Measurements from ENCODE around the gene CCDC14. TPM values are rescaled to one million over a fixed set of nuclear protein-coding genes. Genes with fewer than 3 reads are reported as not detected.
"Not testable (repeated sequence)": the region's sequence is repeated elsewhere in the genome, so short reads cannot be mapped to it uniquely, and the experiment has no call there.

The CCDC14 gene
- total RNA-seq, 6 experiments from 2014 or later = 10.4 to 15.6 (median 11.7) TPM

DNA sequence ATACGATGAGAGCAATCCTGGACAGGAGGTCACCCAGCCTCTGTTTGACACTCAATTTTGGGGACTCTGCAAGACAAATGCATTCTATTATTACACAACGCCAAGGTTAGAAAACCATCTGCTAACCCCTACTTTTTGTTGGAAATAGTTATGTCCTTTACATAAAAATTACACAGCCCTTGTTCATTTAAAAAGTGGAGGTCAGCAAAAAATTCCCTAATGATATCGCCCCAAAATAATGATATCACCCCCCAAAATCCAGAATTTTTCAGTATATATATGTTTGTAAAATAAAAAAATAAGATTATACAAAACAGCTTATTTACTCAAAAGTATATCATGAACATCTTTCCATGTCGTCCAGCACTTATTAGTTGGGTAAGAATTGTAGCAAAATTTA is 19.5 kb upstream of the CCDC14 start:
- ATAC-seq = no peak
- Histone ChIP-seq H3K4me1 (peaks cover 0 to 4% (median 0%) of the 10 kb centered on the region in 4 donors), H3K27me3 (no peaks in the 10 kb centered on the region), H3K9me3 (no peaks in the 10 kb centered on the region), H3K27ac (no peak overlapping the region), H3K36me3 (no peaks in the 10 kb centered on the region), H3K4me3 (no peak overlapping the region)
- 67% methylated on average over 4 of the region's 4 CpGs for WGBS (ENCODE audit: insufficient coverage, low coverage, low lambda C conversion rate, missing lambda C conversion rate)
- TF ChIP-seq CTCF (IDR thresholded peaks at IDR 0.05) (no peak), POLR2A (IDR thresholded peaks at IDR 0.05) (no peak)
- no peak for DNase-seq
- intact Hi-C loops (cut with DNase I) = no loop called here

- H3K36me3 ChIP-seq; intact Hi-C loops (cut with DNase I); H3K9me3 ChIP-seq; H3K27ac ChIP-seq; H3K27me3 ChIP-seq; H3K4me1 ChIP-seq: not testable (repeated sequence)
- ATAC-seq (peak; percentile 96 to 99 (median 98)), DNase-seq (peak in 2 of 3 donors; percentile 38 to 57)
- WGBS (ENCODE audit: insufficient coverage, low coverage, low lambda C conversion rate, missing lambda C conversion rate) = 4% methylated on average over 22 of the region's 29 CpGs
- TF ChIP-seq CTCF (IDR thresholded peaks at IDR 0.05) = peak; percentile 67 to 73 (median 72)
- H3K4me3 ChIP-seq = peak overlapping the region in 2 of 3 donors; percentile 12 to 15
These were observed 18.8 kb upstream of the CCDC14 start for GRCh38 chr3:123979525-123980501.

DNA sequence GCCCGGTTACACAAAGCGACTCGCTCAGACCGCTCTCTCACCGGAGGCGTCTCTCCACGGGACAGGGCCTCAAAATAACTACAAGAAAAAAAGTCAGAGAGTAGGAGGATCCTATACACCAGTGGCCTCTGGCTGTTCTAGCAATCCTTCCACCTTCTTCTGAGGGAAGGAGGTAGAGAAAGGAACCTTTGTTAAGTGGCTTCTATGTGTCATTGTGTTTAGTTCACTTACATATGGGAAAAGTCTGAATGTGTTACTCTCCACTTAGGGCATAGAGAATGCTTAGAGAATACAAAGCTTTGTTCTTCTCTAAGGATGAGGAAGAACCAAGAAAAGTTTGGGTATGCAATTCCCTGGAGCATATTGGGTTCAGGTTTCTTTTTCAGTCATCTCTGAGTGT is 15.9 kb upstream of the CCDC14 start:
- H3K27me3 ChIP-seq; H3K4me3 ChIP-seq; H3K9me3 ChIP-seq; DNase-seq; ATAC-seq; intact Hi-C loops (cut with DNase I); H3K36me3 ChIP-seq; H3K27ac ChIP-seq; H3K4me1 ChIP-seq: not testable (repeated sequence)
- 60% methylated on average over 1 of the region's 7 CpGs for WGBS (ENCODE audit: insufficient coverage, low coverage, low lambda C conversion rate, missing lambda C conversion rate)

GRCh38 chr3:123976181-123976898 is 15.3 kb upstream of the CCDC14 start:
- H3K4me1 ChIP-seq = not testable (repeated sequence)
- ATAC-seq = peak in 1 of 4 donors; percentile 20

DNA sequence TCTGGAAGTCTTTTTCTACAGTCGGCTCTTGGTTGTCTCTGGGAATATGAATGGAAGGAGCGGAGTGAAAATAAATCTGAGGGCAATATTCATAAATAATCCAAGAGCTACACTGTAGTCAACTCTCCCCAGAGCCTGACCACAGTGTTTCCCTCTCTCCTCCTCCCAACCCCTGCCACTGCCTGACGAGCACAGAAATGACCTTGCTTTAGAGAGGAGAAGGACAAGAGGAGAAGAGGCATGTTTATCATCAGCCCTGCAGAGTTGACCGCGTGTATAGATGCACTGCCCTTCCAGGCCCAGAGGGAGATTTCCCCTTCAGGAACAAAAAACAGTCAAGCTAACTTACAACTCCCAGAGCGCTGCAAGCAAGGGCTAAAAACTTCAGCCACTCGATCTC is 14.0 kb upstream of the CCDC14 start:
- intact Hi-C loops (cut with DNase I); H3K27me3 ChIP-seq; H3K4me3 ChIP-seq; H3K9me3 ChIP-seq; ATAC-seq; H3K27ac ChIP-seq; H3K36me3 ChIP-seq; H3K4me1 ChIP-seq; DNase-seq: not testable (repeated sequence)
- WGBS (ENCODE audit: insufficient coverage, low coverage, low lambda C conversion rate, missing lambda C conversion rate) = 90% methylated on average over 2 of the region's 7 CpGs

More at GRCh38 chr3:123976181-123976898, 15.3 kb upstream of the CCDC14 start:
- DNase-seq; H3K9me3 ChIP-seq; H3K27ac ChIP-seq; intact Hi-C loops (cut with DNase I); H3K4me3 ChIP-seq; H3K36me3 ChIP-seq; H3K27me3 ChIP-seq: not testable (repeated sequence)
- no CpG with 5 or more reads among the region's 4 CpGs for WGBS (ENCODE audit: insufficient coverage, low coverage, low lambda C conversion rate, missing lambda C conversion rate)

DNA sequence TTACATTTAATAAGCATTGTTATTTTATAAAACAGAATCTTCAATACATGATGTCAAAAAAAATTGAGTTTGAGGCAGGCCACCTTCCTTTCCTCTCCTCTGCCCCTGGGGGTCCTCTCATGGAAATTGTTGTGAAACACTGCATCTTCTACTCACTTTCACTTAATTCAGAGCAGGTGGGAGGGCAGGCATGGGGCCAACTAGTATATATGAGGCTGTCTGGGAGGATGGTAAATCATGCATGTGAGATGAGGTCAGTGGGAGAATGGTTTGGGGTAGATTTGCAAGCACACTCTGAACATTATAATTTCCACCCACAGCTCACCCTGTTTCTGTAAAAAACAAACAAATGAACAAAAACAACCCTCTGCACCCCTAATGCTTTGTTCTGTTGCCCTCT is 10.4 kb upstream of the CCDC14 start:
- intact Hi-C loops (cut with DNase I) = no loop called here
- no peaks in the 10 kb centered on the region for H3K9me3 ChIP-seq
- no peak overlapping the region for H3K27ac ChIP-seq
- no peaks in the 10 kb centered on the region for H3K27me3 ChIP-seq
- H3K4me1 ChIP-seq = no peaks in the 10 kb centered on the region
- no peak for DNase-seq
- H3K36me3 ChIP-seq = no peaks in the 10 kb centered on the region
- no peak overlapping the region for H3K4me3 ChIP-seq
- TF ChIP-seq CTCF (IDR thresholded peaks at IDR 0.05) = no peak
- TF ChIP-seq POLR2A (IDR thresholded peaks at IDR 0.05) = no peak
- no peak for ATAC-seq

DNA sequence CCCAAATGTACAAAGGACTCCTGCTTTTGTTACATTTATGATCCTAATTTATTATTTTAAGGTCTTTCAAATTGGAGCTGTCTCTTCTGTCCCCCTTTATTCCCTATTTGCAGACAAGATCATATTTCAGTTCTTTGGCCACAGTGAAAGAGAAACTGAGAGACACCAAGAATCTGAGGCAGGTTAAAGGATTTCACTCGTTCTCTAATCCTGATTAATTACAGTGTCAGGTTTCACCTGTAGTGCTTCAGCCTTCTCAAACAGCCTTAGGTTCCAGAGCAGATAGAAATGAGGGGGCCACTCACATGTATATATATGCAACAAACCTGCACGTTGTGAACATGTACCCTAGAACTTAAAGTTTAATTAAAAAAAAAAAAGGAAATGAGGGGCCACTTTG is 6.2 kb upstream of the CCDC14 start:
- H3K4me3 ChIP-seq; ATAC-seq; H3K27ac ChIP-seq; intact Hi-C loops (cut with DNase I); H3K27me3 ChIP-seq; DNase-seq; H3K9me3 ChIP-seq; H3K36me3 ChIP-seq: not testable (repeated sequence)
- H3K4me1 ChIP-seq = peaks cover 0 to 22% (median 0%) of the 10 kb centered on the region in 4 donors
- WGBS (ENCODE audit: insufficient coverage, low coverage, low lambda C conversion rate, missing lambda C conversion rate) = 60% methylated on average over 2 of the region's 2 CpGs

- DNase-seq; H3K27ac ChIP-seq; H3K4me3 ChIP-seq; H3K9me3 ChIP-seq; H3K27me3 ChIP-seq; intact Hi-C loops (cut with DNase I); H3K36me3 ChIP-seq: not testable (repeated sequence)
- H3K4me1 ChIP-seq = peaks cover 0 to 26% (median 0%) of the 10 kb centered on the region in 4 donors
- peak in 3 of 4 donors; percentile 31 to 45 (median 32) for ATAC-seq
- whole genome bisulfite sequencing (ENCODE audit: insufficient coverage, low coverage, low lambda C conversion rate, missing lambda C conversion rate) = no CpG with 5 or more reads among the region's 1 CpG
These were observed 5.8 kb upstream of the CCDC14 start for GRCh38 chr3:123966799-123967198.

Data from right lobe of liver (tissue), 6 donors.